ENCODE data around the gene SIPA1L2. TPM values are rescaled to one million over a fixed set of nuclear protein-coding genes. Genes with fewer than 3 reads are reported as not detected.

SIPA1L2 gene
- total RNA-seq, 1 donor from 2014 or later = 18.1 TPM

- intact Hi-C loops (cut with DNase I) = no loop called here
- Histone ChIP-seq H3K4me1 (no peaks in the 10 kb centered on the region), H3K9me3 (no peaks in the 10 kb centered on the region), H3K36me3 (no peaks in the 10 kb centered on the region), H3K27me3 (no peaks in the 10 kb centered on the region), H3K27ac (no peak overlapping the region), H3K4me3 (no peak overlapping the region)
- TF ChIP-seq CTCF (IDR thresholded peaks at IDR 0.05) = no peak
- no peak for DNase-seq (ENCODE audit: low spot score in 2 of 2)
Observed at GRCh38 chr1:232662910-232663309, 33.0 kb upstream of the SIPA1L2 start.

GRCh38 chr1:232658386-232658785 lies 28.5 kb upstream of the SIPA1L2 start:
- Histone ChIP-seq H3K27ac (no peak overlapping the region), H3K27me3 (no peaks in the 10 kb centered on the region), H3K4me3 (no peak overlapping the region), H3K9me3 (no peaks in the 10 kb centered on the region), H3K4me1 (no peaks in the 10 kb centered on the region), H3K36me3 (no peaks in the 10 kb centered on the region)
- DNase-seq (ENCODE audit: low spot score in 2 of 2) = no peak
- intact Hi-C loops (cut with DNase I) = no loop called here
- no peak for TF ChIP-seq CTCF (IDR thresholded peaks at IDR 0.05)

- intact Hi-C loops (cut with DNase I) = no loop called here
- no peaks in the 10 kb centered on the region for H3K27me3 ChIP-seq
- H3K36me3 ChIP-seq = no peaks in the 10 kb centered on the region
- H3K9me3 ChIP-seq = no peaks in the 10 kb centered on the region
- no peak for TF ChIP-seq CTCF (IDR thresholded peaks at IDR 0.05)
- DNase-seq (ENCODE audit: low spot score in 2 of 2) = no peak
- no peaks in the 10 kb centered on the region for H3K4me1 ChIP-seq
- H3K4me3 ChIP-seq = no peak overlapping the region
- H3K27ac ChIP-seq = no peak overlapping the region
Observed at GRCh38 chr1:232657426-232658005, 27.6 kb upstream of the SIPA1L2 start.

GRCh38 chr1:232655746-232656085 lies 25.8 kb upstream of the SIPA1L2 start:
- no peak for DNase-seq (ENCODE audit: low spot score in 2 of 2)
- Histone ChIP-seq H3K4me3 (no peak overlapping the region), H3K27ac (no peak overlapping the region), H3K9me3 (no peaks in the 10 kb centered on the region), H3K27me3 (no peaks in the 10 kb centered on the region), H3K4me1 (no peaks in the 10 kb centered on the region), H3K36me3 (no peaks in the 10 kb centered on the region)
- intact Hi-C loops (cut with DNase I) = no loop called here
- TF ChIP-seq CTCF (IDR thresholded peaks at IDR 0.05) = no peak

GRCh38 chr1:232655028-232655745 lies 25.3 kb upstream of the SIPA1L2 start:
- no peaks in the 10 kb centered on the region for H3K9me3 ChIP-seq

More at GRCh38 chr1:232655028-232655745, 25.3 kb upstream of the SIPA1L2 start:
- no peak for TF ChIP-seq CTCF (IDR thresholded peaks at IDR 0.05)
- intact Hi-C loops (cut with DNase I) = no loop called here
- no peak overlapping the region for H3K27ac ChIP-seq
- H3K27me3 ChIP-seq = no peaks in the 10 kb centered on the region
- H3K4me3 ChIP-seq = no peak overlapping the region
- DNase-seq (ENCODE audit: low spot score in 2 of 2) = no peak
- no peaks in the 10 kb centered on the region for H3K4me1 ChIP-seq
- no peaks in the 10 kb centered on the region for H3K36me3 ChIP-seq

Data from ascending aorta (tissue), 2 donors.